PC-9 (cell line): Measurements from ENCODE around the gene SKIDA1. TPM values are rescaled to one million over a fixed set of nuclear protein-coding genes. Genes with fewer than 3 reads are reported as not detected.
"Not testable (repeated sequence)": the region's sequence is repeated elsewhere in the genome, so short reads cannot be mapped to it uniquely, and the experiment has no call there.

Experiments
- BruUV-seq: library from RNA; stranded (reverse); fragments of 400-500 nt; replicated peaks from 2 replicates; lab custom pipeline; 2021; lab: Mats Ljungman, UMichigan
- CTCF ChIA-PET: fragments of 300-600 bp; sonication (Branson Sonifier 250); formaldehyde crosslinking; loops from one replicate; lab custom pipeline; 2022; ENCODE audit warnings: antibody characterized with exemption; lab: Charles Lee
- POLR2A ChIA-PET: fragments of 300-600 bp; sonication (Branson Sonifier 250); formaldehyde crosslinking; loops from one replicate; lab custom pipeline; 2022; ENCODE audit warnings: antibody characterized with exemption; ENCODE audit not compliant: unreplicated experiment; lab: Charles Lee
- DNase-seq, 2 experiments: peaks; one replicate each; pipeline versions ENCODE4 v3.0.0 to v3.0.0-alpha.2; 2015 to 2022; ENCODE audit warnings: mixed read lengths in 1 of 2
- H2AFZ ChIP-seq: fragments of 200-600 bp; sonication (generic); 2 replicates; pipeline ENCODE4 v1.8.1; 2017; ENCODE audit warnings: antibody characterized with exemption
- H3F3A ChIP-seq: fragments of 200-600 bp; sonication (generic); 2 replicates; pipeline ENCODE4 v1.8.1; 2017; ENCODE audit warnings: antibody characterized with exemption, mild to moderate bottlenecking, low read depth; ENCODE audit not compliant: insufficient read depth
- H3K27ac ChIP-seq: fragments of 200-600 bp; sonication (generic); 2 replicates; pipeline ENCODE4 v1.6.1; 2016; ENCODE audit warnings: mixed run types
- H3K27me3 ChIP-seq: fragments of 200-600 bp; sonication (generic); 2 replicates; pipeline ENCODE4 v1.6.1; 2016; ENCODE audit warnings: low read depth, mixed run types; ENCODE audit not compliant: insufficient read depth
- H3K36me3 ChIP-seq: fragments of 200-600 bp; sonication (generic); 2 replicates; pipeline ENCODE4 v1.6.1; 2016; ENCODE audit warnings: low read depth, mixed run types
- H3K4me1 ChIP-seq: fragments of 200-600 bp; sonication (generic); replicated peaks from 2 replicates; pipeline ENCODE4 v1.6.1; 2016; ENCODE audit warnings: mixed run types; ENCODE audit not compliant: insufficient read depth
- H3K4me2 ChIP-seq: fragments of 200-600 bp; sonication (generic); 2 replicates; pipeline ENCODE4 v1.6.1; 2017; ENCODE audit warnings: mixed run types
- H3K4me3 ChIP-seq: fragments of 200-600 bp; sonication (generic); 2 replicates; pipeline ENCODE4 v1.6.1; 2016; ENCODE audit warnings: mixed run types
- H3K79me2 ChIP-seq: fragments of 200-600 bp; sonication (generic); 2 replicates; pipeline ENCODE4 v1.6.1; 2017; ENCODE audit warnings: low read depth, mixed run types
- H3K9me2 ChIP-seq: fragments of 200-600 bp; sonication (generic); 2 replicates; pipeline ENCODE4 v1.8.1; 2017; ENCODE audit warnings: mild to moderate bottlenecking; ENCODE audit not compliant: insufficient read depth
- H3K9me3 ChIP-seq: fragments of 200-600 bp; sonication (generic); 2 replicates; pipeline ENCODE4 v1.8.1; 2016; ENCODE audit warnings: low read depth; ENCODE audit not compliant: insufficient read depth
- H4K20me1 ChIP-seq: fragments of 200-600 bp; sonication (generic); 2 replicates; pipeline ENCODE4 v1.8.1; 2017; ENCODE audit not compliant: insufficient read depth
- EZH2 ChIP-seq: fragments of 200-600 bp; sonication (generic); IDR thresholded peaks from 2 replicates; pipeline ENCODE4 v1.8.0; 2017; ENCODE audit warnings: antibody characterized with exemption, low read depth
- intact Hi-C: fragments of 100-400 bp; cut with micrococcal nuclease; formaldehyde crosslinking; loops from one replicate; pipeline ENCODE4 v1.10.0; 2022; ENCODE audit not compliant: unreplicated experiment
- total RNA-seq: library from RNA; stranded (reverse); gene quantifications from 2 replicates; pipeline ENCODE4 v1.2.3, GENCODE V29; 2021
- TF ChIP-seq, protein P1 (sequence below): fragments of 200-600 bp; sonication (generic); conservative IDR thresholded peaks from 2 replicates; pipeline ENCODE4 v1.6.1; 2017; ENCODE audit warnings: mixed run types, antibody characterized with exemption, mild to moderate bottlenecking, moderate library complexity

Gene SKIDA1
- total RNA-seq, 1 experiment from 2014 or later = 1.1 TPM

DNA sequence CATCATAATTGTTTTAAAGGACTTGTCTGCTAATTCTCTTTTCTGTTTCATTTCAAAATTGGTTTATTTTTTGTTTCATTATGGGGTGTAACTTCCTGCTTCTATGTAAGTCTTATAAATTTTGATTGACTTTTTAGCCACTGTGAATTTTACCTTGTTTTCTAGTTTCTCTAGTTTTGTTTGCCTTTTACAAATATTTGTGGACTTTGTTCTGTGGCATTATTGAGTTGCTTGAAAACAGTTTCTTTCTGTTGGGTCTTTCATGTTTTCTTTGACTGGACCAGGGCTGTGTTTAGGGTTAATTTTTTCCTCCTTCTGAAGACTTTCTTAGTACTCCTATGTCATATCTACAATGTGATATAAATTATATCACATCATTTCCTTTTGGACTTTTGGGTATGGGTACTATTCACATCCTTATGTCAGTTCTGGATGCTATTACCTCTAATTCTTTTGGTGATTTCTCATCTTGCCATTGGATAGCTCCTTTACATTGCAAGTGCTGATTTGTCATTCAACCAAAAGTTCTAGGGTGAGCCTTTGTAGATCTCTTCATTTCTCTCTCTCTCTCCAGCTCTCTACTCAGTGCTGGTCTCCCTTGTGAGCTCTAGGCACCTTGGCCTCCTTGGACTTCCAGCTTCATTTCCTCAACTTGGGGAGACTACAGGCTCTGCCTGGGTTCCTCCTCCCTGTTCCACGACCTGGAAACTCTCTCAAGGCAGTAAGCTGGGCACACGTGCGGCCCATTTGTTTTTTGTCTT lies 45.5 kb upstream of the SKIDA1 start:
- H3K4me3 ChIP-seq = no peak overlapping the region
- H3K36me3 ChIP-seq = no peaks in the 10 kb centered on the region
- no peaks in the 10 kb centered on the region for H3K4me1 ChIP-seq
- TF ChIP-seq EZH2 = no peak
- TF ChIP-seq, protein P1, sequence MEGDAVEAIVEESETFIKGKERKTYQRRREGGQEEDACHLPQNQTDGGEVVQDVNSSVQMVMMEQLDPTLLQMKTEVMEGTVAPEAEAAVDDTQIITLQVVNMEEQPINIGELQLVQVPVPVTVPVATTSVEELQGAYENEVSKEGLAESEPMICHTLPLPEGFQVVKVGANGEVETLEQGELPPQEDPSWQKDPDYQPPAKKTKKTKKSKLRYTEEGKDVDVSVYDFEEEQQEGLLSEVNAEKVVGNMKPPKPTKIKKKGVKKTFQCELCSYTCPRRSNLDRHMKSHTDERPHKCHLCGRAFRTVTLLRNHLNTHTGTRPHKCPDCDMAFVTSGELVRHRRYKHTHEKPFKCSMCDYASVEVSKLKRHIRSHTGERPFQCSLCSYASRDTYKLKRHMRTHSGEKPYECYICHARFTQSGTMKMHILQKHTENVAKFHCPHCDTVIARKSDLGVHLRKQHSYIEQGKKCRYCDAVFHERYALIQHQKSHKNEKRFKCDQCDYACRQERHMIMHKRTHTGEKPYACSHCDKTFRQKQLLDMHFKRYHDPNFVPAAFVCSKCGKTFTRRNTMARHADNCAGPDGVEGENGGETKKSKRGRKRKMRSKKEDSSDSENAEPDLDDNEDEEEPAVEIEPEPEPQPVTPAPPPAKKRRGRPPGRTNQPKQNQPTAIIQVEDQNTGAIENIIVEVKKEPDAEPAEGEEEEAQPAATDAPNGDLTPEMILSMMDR = no peak
- no peaks in the 10 kb centered on the region for H3K9me2 ChIP-seq
- H3K79me2 ChIP-seq = peaks cover 51% of the 10 kb centered on the region
- no peaks in the 10 kb centered on the region for H3K27me3 ChIP-seq
- H3K27ac ChIP-seq = no peak overlapping the region
- no peak overlapping the region for H2AFZ ChIP-seq
- no TSS peak for BruUV-seq
- ChIA-PET POLR2A (no interaction called here), CTCF (no interaction called here)
- DNase-seq = no peak
- H4K20me1 ChIP-seq = 0 out of 2 replicates have a peak, but pooled peaks cover 5% of the 10 kb centered on the region
- no peak overlapping the region for H3K4me2 ChIP-seq
- intact Hi-C loops = no loop called here
- H3F3A ChIP-seq = no peaks in the 10 kb centered on the region; the same call in 1 of the 2 replicates
- no peaks in the 10 kb centered on the region for H3K9me3 ChIP-seq

DNA sequence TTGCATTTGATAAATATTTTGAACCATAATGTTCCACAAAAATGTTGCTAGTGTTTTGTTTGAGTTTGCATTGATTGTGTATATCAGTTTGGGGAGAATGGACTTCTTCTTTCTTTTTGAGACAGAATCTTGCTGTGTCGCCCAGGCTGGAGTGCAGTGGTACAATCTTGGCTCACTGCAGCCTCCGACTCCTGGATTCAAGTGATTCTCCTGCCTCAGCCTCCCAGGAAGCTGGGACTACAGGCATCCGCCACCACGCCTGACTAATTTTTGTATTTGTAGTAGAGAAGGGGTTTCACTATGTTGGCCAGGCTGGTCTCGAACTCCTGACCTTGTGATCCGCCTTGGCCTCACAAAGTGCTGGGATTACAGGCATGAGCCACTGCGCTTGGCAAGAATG lies 33.5 kb upstream of the SKIDA1 start:
- H2AFZ ChIP-seq, BruUV-seq, H3F3A ChIP-seq, H3K4me1 ChIP-seq, CTCF ChIA-PET, H3K4me2 ChIP-seq, POLR2A ChIA-PET, H3K27me3 ChIP-seq, H3K9me3 ChIP-seq, intact Hi-C loops, H3K9me2 ChIP-seq, DNase-seq, H3K36me3 ChIP-seq, H4K20me1 ChIP-seq, H3K27ac ChIP-seq, H3K4me3 ChIP-seq: not testable (repeated sequence)
- H3K79me2 ChIP-seq = peaks cover 44% of the 10 kb centered on the region

DNA sequence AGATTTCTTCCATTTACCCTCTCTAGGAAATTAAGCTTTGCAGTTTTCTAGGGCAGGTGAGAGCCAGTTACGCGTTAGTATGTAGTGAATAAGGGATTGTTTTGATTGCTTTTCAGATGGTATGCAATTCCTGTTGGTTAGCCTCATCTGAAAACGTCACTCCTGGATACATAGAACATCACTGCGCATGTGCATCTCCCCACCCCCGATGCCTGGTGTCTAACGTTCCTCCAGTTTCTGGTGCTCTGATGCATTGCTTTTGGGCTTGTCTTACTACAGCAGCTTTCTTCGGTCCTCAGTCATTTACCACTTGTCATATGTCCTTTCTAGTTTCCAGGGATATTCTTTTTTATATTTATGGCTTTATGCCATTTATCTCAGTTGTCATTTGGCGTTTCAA lies 31.0 kb upstream of the SKIDA1 start:
- Histone ChIP-seq H3K36me3 (no peaks in the 10 kb centered on the region), H3K27ac (no peak overlapping the region), H3K4me2 (no peak overlapping the region), H3K9me3 (no peaks in the 10 kb centered on the region), H3K4me3 (no peak overlapping the region), H3K4me1 (peaks cover 7% of the 10 kb centered on the region), H3F3A (no peaks in the 10 kb centered on the region), H3K79me2 (peaks cover 29% of the 10 kb centered on the region), H4K20me1 (no peaks in the 10 kb centered on the region; the same call in 1 of the 2 replicates), H3K27me3 (no peaks in the 10 kb centered on the region), H2AFZ (no peak overlapping the region), H3K9me2 (no peaks in the 10 kb centered on the region)
- BruUV-seq = no TSS peak
- TF ChIP-seq EZH2 = no peak
- TF ChIP-seq, protein P1 = no peak
- CTCF ChIA-PET = no interaction called here
- POLR2A ChIA-PET = no interaction called here
- no peak for DNase-seq
- intact Hi-C loops = no loop called here
